Heart left ventricle (tissue), 16 donors: ENCODE data around the gene CA5B. TPM values are rescaled to one million over a fixed set of nuclear protein-coding genes. Genes with fewer than 3 reads are reported as not detected.

Experiments used
- ATAC-seq, 4 donors: fragments of 200-7000 bp; cut with Tn5 transposase; one replicate each; pipeline ENCODE4 v1.9.1; 2020 to 2022; ENCODE audit warnings: moderate library complexity in 4 of 4, mild to moderate bottlenecking in 3 of 4, moderate number of reproducible peaks in 1 of 4
- DNase-seq, 5 donors: peaks; one replicate each; pipeline ENCODE4 v3.0.0-alpha.2; 2020
- H3K27ac ChIP-seq, 12 donors: fragments of 200-600 bp; sonication (generic) in 4 of 12; one replicate each; pipeline versions ENCODE4 v1.5.0 to v1.8.0; 2016 to 2022; ENCODE audit warnings: mild to moderate bottlenecking in 2 of 12
- H3K27me3 ChIP-seq, 9 donors: fragments of 200-600 bp; sonication (generic) in 2 of 9; one replicate each; pipeline versions ENCODE4 v1.5.1 to v1.8.0; 2016 to 2022; ENCODE audit warnings: mild to moderate bottlenecking in 3 of 9
- H3K36me3 ChIP-seq, 9 donors: fragments of 200-600 bp; sonication (generic) in 2 of 9; one replicate each; pipeline versions ENCODE4 v1.5.0 to v1.8.0; 2018 to 2022; ENCODE audit warnings: mild to moderate bottlenecking in 2 of 9
- H3K4me1 ChIP-seq, 12 donors: fragments of 200-600 bp; sonication (generic) in 4 of 12; one replicate each; pipeline versions ENCODE4 v1.5.0 to v1.8.0; 2016 to 2022; ENCODE audit warnings: mild to moderate bottlenecking in 3 of 12
- H3K4me3 ChIP-seq, 12 donors: fragments of 200-600 bp; sonication (generic) in 4 of 12; one replicate each; pipeline versions ENCODE4 v1.5.0 to v1.8.0; 2017 to 2022; ENCODE audit warnings: mild to moderate bottlenecking in 9 of 12, moderate library complexity in 4 of 12
- H3K9me3 ChIP-seq, 12 donors: fragments of 200-600 bp; sonication (generic) in 4 of 12; one replicate each; pipeline versions ENCODE4 v1.5.0 to v1.8.0; 2016 to 2022; ENCODE audit warnings: mild to moderate bottlenecking in 1 of 12
- CTCF ChIP-seq, 12 donors: fragments of 200-600 bp; sonication (generic) in 4 of 12; IDR thresholded peaks; one replicate each; pipeline versions ENCODE4 v1.5.0 to v1.8.0; 2018 to 2022; ENCODE audit warnings: antibody characterized with exemption in 12 of 12, mild to moderate bottlenecking in 5 of 12
- POLR2A ChIP-seq, 2 donors: fragments of 450-650 bp; IDR thresholded peaks; one replicate each; pipeline ENCODE4 v1.6.1; 2017; ENCODE audit warnings: antibody characterized with exemption in 2 of 2, mild to moderate bottlenecking in 2 of 2, moderate library complexity in 2 of 2
- WGBS, 4 donors: extraction: QIAGEN DNeasy Blood & Tissue Kit in 2 of 4; methylation state at CpG; one replicate each; pipeline versions ENCODE4 v1.1.5 to v1.1.7; 2013 to 2018; 5-methylcytosine and 5-hydroxymethylcytosine counted together
- intact Hi-C, 10 donors: fragments of 100-400 bp; cut with DNase I; formaldehyde crosslinking; loops; one replicate each; pipeline versions ENCODE4 v1.11.1 to v1.14.2; 2022
- polyA plus RNA-seq, 2 donors: library from polyadenylated mRNA; stranded (reverse); fragments of 200-250 nt; gene quantifications; one replicate each; pipeline ENCODE4 v1.2.3, GENCODE V29; 2013
- total RNA-seq, 9 donors: library from RNA; depleted of rRNA in 2 of 9; stranded (reverse); fragments of >200 nt in 2 of 9; fragmentation: NEBNext Ultra II Directional in 3 of 9; extraction: Animal tissue kit (Norgen Biotek cat#: 25700) in 3 of 9; gene quantifications; one replicate each; pipeline versions ENCODE4 v1.1.0 to v1.2.4, GENCODE V29; 2016 to 2023
- donor health status: ischemic (EF 13 %, LVEDD 7.1; RV severe dilation, severe dysfunction).
- donor health status: healthy with polysubstance abuse.
- donor health status: DM: no; HTN: yes; CAD: no.
- donor health status: DM: no; HTN: no; CAD: no.
- donor health status: ischemic (EF 25% LVEDD 6.9; RV normal size, moderate dysfunction).
- donor health status: ischemic (EF 25% LVEDD 5.7; RV mildly dilated, moderate dysfunction).
- donor health status: healthy.
- donor health status: DM: yes; HTN: yes; CAD: no.
- donor health status: ischemic (EF 35%, LVEDD 5.7; RV mildly dilated, moderate dysfunction).
- donor health status: nonischemic (EF 11% LVEDD 7.7; RV severe dilation, severe dysfunction).
- donor health status: DM: yes; HTN: yes; CAD: no.
- donor health status: PGD.
- donor health status: ischemic (EF 29% LVEDD 5.4; RV normal size, mild dysfunction).
- donor health status: nonischemic (EF 23%, LVEDD 6.1; RV moderate dilation, normal function).

Gene CA5B
- total and polyA plus RNA-seq, 11 donors, result 0.50 to 9.9 (median 3.8) TPM

GRCh38 chrX:15812192-15812938 is 74.3 kb downstream of the CA5B start:
- no peaks in the 10 kb centered on the region for H3K9me3 ChIP-seq
- TF ChIP-seq POLR2A (IDR thresholded peaks at IDR 0.05), result no peak
- TF ChIP-seq CTCF (IDR thresholded peaks at IDR 0.05), result no peak
- H3K27ac ChIP-seq, result no peak overlapping the region
- H3K4me3 ChIP-seq, result no peak overlapping the region
- peaks cover 0 to 16% (median 0%) of the 10 kb centered on the region in 12 donors for H3K4me1 ChIP-seq
- WGBS, 4 donors, result 92 to 96% (median 94%) methylated on average over 8 of the region's 8 CpGs
- DNase-seq, result no peak
- no peaks in the 10 kb centered on the region for H3K27me3 ChIP-seq
- ATAC-seq, result no peak
- intact Hi-C loops, result no loop called here
- peaks cover 0 to 100% (median 71%) of the 10 kb centered on the region in 9 donors for H3K36me3 ChIP-seq

GRCh38 chrX:15813416-15813815 is 75.3 kb downstream of the CA5B start:
- DNase-seq (no peak), ATAC-seq (no peak)
- H3K9me3 ChIP-seq, result no peaks in the 10 kb centered on the region
- intact Hi-C loops, result no loop called here
- H3K36me3 ChIP-seq, result peaks cover 0 to 100% (median 71%) of the 10 kb centered on the region in 9 donors
- H3K27ac ChIP-seq, result no peak overlapping the region
- peaks cover 0 to 16% (median 0%) of the 10 kb centered on the region in 12 donors for H3K4me1 ChIP-seq
- 91 to 100% (median 92%) methylated on average over 1 of the region's 1 CpG for WGBS, 4 donors
- no peak overlapping the region for H3K4me3 ChIP-seq
- H3K27me3 ChIP-seq, result no peaks in the 10 kb centered on the region
- TF ChIP-seq POLR2A (IDR thresholded peaks at IDR 0.05) (no peak), CTCF (IDR thresholded peaks at IDR 0.05) (no peak)

- TF ChIP-seq POLR2A (IDR thresholded peaks at IDR 0.05), result no peak
- intact Hi-C loops, result no loop called here
- peaks cover 0 to 16% (median 0%) of the 10 kb centered on the region in 12 donors for H3K4me1 ChIP-seq
- DNase-seq (no peak), ATAC-seq (no peak)
- no peak overlapping the region for H3K4me3 ChIP-seq
- H3K27ac ChIP-seq, result no peak overlapping the region
- peaks cover 0 to 100% (median 70%) of the 10 kb centered on the region in 9 donors for H3K36me3 ChIP-seq
- H3K9me3 ChIP-seq, result no peaks in the 10 kb centered on the region
- no peaks in the 10 kb centered on the region for H3K27me3 ChIP-seq
- 64 to 86% (median 75%) methylated on average over 6 of the region's 6 CpGs for whole genome bisulfite sequencing, 4 donors
Observed at GRCh38 chrX:15814771-15815365, 76.8 kb downstream of the CA5B start.

- peaks cover 0 to 100% (median 75%) of the 10 kb centered on the region in 9 donors for H3K36me3 ChIP-seq
- WGBS, 4 donors, result 69 to 82% (median 74%) methylated on average over 10 of the region's 10 CpGs
- peak in 3 of 4 donors; percentile 79 to 81 (median 79) for ATAC-seq
- TF ChIP-seq POLR2A (IDR thresholded peaks at IDR 0.05), result no peak
- peak in 7 of 12 donors; percentile 15 to 40 (median 28) for TF ChIP-seq CTCF (IDR thresholded peaks at IDR 0.05)
- H3K27ac ChIP-seq, result peak overlapping the region in 1 of 12 donors; percentile 5
- intact Hi-C loops, result no loop called here
- DNase-seq, result peak in 1 of 5 donors; percentile 18
- H3K27me3 ChIP-seq, result no peaks in the 10 kb centered on the region
- H3K4me3 ChIP-seq, result no peak overlapping the region
- H3K4me1 ChIP-seq, result peaks cover 0 to 16% (median 0%) of the 10 kb centered on the region in 12 donors
- no peaks in the 10 kb centered on the region for H3K9me3 ChIP-seq
Observed at GRCh38 chrX:15815779-15816437, 77.8 kb downstream of the CA5B start.
